Cardiac septum (tissue), 1 donor: ENCODE measurements around the gene ACTL10. TPM values are rescaled to one million over a fixed set of nuclear protein-coding genes. Genes with fewer than 3 reads are reported as not detected.

Experiments used
- DNase-seq: peaks from one replicate; pipeline ENCODE4 v3.0.0-alpha.2; 2020; ENCODE audit warnings: low spot score
- intact Hi-C: fragments of 100-400 bp; cut with DNase I; formaldehyde crosslinking; loops from one replicate; pipeline ENCODE4 v1.14.0; 2022
- total RNA-seq: library from RNA; stranded (reverse); fragmentation: NEBNext Ultra II Directional; extraction: Animal tissue kit (Norgen Biotek cat#: 25700); gene quantifications from one replicate; pipeline ENCODE4 v1.2.1, GENCODE V29; 2021
- donor health status: DM: no; HTN: no; CAD: no.

ACTL10 gene
- total RNA-seq, 1 donor from 2014 or later = 0.46 TPM

DNA sequence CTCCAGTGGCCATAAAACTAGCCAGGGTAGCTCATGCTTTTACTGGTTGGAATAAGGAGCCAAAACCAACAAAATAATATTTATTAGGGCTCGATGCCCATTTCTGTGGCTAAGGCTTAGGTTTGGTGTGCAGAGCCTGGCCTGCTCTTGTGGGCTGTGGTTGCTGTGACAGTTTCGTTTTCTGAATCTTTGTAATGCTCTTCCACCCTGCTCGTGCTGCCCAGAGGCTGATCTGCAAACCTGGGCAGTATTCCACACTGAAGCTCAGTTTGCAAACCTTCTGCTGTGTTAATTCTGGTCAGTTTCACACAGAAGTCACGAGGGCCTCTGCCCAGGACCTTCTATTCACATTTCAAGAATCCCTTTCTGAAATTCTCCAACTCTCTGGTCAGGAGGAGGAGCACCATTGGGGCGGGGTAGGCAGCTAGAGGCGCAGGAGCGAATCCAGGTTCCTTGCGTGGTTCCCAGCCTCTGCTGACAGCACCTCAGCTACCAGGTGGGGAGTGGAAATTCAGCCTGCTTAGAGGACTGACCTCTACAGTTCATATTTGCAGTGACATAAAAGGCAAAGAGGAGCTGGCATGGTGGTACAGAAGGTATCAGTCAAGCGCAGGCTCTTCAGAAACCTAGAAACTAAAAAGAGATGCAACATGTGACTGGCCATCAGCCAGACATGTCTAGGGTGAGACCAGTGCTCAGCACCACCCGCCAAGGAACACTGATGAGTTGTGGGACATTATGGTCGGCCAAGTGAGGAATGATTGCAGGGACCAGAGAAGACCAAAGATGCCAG lies 18.9 kb upstream of the ACTL10 start:
- DNase-seq = no peak
- intact Hi-C loops = no loop called here

GRCh38 chr20:33648396-33649004 lies 18.2 kb upstream of the ACTL10 start:
- DNase-seq = no peak
- intact Hi-C loops = no loop called here

- DNase-seq = no peak
- intact Hi-C loops = no loop called here
These were observed 17.5 kb upstream of the ACTL10 start for GRCh38 chr20:33649201-33649681.

DNA sequence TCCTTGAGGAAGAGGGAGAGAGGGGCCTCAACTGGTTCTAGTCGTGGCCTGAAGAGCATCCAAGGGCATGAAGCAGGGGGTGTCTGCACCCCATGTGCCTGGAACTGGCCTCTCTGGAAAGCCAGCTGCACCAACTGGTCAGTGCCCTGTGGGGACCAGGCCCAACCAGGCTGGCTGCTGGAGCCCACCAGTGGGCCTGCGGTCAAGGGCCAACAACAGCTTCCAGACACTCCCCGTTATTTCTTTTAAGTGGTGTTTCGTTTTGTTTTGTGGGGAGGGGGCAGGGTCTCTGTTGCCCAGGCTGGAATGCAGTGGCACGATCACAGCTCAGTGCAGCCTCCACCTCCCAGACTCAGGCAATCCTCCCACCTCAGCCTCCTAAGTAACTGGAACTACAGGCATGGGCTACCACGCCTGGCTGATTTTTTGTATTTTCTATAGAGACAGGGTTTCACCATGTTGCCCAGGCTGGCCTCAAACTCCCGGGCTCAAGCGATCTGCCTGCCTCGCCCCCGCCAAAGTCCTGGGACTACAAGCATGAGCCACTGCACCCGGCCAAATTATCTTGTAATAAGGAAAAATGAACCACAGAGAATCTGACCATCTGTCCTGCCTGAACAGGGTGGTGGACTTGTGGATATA lies 16.5 kb upstream of the ACTL10 start:
- intact Hi-C loops = loop anchor here (5.0 kb wide), 1 partner anchor 193 kb away; no protein-coding TSS in a partner anchor
- DNase-seq = no peak

- intact Hi-C loops = loop anchor here (5.0 kb wide), 1 partner anchor 194 kb away; no protein-coding TSS in a partner anchor
- DNase-seq = no peak
These were observed 15.8 kb upstream of the ACTL10 start for GRCh38 chr20:33650753-33651561.

GRCh38 chr20:33651562-33652048 lies 15.1 kb upstream of the ACTL10 start:
- intact Hi-C loops = loop anchor here (5.0 kb wide), 1 partner anchor 194 kb away; no protein-coding TSS in a partner anchor

GRCh38 chr20:33653218-33653899 lies 13.4 kb upstream of the ACTL10 start:
- no peak for DNase-seq
- intact Hi-C loops = loop anchor here (5.0 kb wide), 1 partner anchor 196 kb away; no protein-coding TSS in a partner anchor

More at GRCh38 chr20:33651562-33652048, 15.1 kb upstream of the ACTL10 start:
- DNase-seq = no peak

DNA sequence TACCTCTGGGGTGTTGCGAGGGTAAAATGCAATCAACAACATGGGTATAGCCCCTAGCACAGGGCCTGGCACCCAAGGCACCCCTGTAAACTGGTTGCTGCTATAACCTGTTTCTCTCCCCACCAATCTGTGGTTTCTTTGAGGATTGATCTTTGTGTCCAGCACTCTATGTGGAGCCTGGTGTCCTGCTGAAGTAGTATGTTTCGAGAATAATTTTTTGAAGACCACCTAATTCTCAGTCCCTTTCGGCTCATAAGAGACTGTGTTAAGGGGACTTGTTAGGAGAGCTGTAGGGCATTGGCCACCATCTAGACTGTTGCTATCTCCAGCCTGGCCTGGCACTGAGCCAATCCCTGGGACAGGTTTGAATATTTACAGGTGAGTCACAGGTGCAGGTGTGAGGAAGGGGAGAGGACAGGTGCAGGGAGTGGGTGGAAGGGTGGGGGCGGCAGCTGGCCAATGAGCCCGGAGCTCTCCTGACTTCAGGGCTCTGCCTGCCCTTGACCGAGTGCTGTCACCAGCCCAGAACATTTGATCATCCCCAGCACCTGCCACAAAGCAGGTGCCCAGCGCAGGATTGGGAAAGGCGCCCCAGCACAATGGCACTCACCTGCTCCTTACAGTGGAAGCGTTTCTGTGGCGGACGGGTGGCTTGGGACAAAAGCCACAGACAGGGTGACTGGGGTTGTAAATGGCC lies 12.7 kb upstream of the ACTL10 start:
- intact Hi-C loops = loop anchor here (5.0 kb wide), 1 partner anchor 197 kb away; no protein-coding TSS in a partner anchor
- DNase-seq = no peak

- intact Hi-C loops = loop anchor here (5.0 kb wide), 1 partner anchor 197 kb away; no protein-coding TSS in a partner anchor
- DNase-seq = no peak
These were observed 12.0 kb upstream of the ACTL10 start for GRCh38 chr20:33654680-33655161.

DNA sequence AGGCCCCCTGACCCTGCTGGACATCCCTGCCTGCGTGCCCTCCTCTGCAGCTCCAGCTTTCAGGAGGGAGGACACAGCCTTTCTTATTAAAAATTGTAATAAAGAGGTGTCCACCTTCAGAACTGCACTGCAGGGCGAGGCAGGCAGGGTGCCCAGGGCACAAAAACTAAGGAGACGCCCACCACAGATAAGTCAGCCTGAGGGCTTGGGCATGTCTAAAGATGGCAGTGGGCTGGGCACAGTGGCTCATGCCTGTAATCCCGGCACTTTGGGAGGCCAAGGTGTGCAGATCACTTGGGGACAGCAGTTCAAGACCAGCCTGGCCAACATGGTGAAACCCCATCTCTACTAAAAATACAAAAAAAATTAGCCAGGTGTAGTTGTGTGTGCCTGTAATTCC lies 11.6 kb upstream of the ACTL10 start:
- DNase-seq = no peak
- intact Hi-C loops = no loop called here

- intact Hi-C loops = no loop called here
- DNase-seq = no peak
These were observed 10.5 kb upstream of the ACTL10 start for GRCh38 chr20:33656010-33656782.

DNA sequence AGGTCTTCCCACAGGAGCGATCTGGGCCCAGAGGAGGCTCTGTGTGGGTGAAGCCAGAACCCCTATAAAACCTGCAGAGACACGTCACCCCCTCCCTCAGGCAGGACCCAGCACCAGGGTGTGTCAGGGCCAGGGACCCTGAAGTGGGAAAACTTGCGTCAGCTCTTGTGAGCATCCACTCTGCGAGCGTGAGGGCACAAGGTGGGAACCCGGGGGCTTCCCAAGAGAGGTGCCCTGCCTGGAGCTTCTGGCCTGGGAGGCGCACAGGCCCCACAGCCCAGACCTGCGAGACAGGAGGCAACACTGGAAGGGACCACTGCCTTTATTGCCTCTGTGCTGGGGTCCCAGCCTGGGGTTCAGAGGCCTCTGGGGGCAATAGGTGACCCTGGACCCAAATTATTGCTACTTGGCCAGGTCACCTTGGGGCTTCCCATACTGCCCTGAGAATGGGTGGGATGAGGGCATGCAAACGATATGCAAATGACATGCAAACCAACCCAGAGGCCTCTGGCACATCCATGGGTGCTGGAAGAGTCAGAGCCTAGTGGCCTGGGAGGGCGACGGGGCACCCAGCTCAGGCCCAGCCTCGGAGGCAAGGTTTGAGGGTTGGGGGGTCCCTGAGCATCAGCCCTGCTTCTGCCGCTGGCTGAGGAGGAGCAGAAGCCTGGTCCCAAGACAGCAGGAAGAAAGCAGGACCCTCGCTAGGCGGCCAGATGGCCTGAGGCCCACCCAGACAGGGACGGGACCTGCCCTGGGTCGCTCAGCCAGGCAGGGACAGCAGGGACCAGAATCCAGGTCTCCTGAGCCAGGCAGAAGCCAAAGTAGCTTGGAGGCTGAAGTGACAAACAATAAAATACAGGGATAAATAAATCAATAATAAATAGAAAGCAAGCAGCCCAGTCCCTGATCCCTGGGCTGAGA lies 9.7 kb upstream of the ACTL10 start:
- intact Hi-C loops = no loop called here
- no peak for DNase-seq

DNA sequence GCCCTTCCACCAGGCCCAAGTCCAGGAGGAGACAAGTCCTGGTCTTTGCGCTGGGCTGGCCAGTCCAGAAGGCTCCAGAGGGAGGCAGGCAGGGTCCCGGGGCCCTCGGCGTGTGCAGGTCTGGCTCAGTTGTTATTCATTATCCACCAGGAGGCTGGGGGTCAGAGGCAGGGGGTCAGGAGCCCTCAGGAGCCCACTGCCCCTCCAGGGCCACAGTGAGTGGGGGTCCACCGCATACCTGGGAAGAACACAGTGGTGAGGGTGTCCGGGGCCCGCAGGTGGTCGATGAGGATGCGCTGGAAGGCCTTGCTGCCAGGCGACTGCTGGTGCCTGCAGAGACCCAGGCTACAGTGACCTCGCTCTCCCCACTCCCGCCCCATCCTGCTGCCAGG lies 9.0 kb upstream of the ACTL10 start:
- DNase-seq = no peak
- intact Hi-C loops = no loop called here

GRCh38 chr20:33658510-33658909 lies 8.2 kb upstream of the ACTL10 start:
- no peak for DNase-seq
- intact Hi-C loops = no loop called here

- intact Hi-C loops = no loop called here
- no peak for DNase-seq
These were observed 7.8 kb upstream of the ACTL10 start for GRCh38 chr20:33658929-33659328.

- DNase-seq = no peak
- intact Hi-C loops = no loop called here
These were observed 7.3 kb upstream of the ACTL10 start for GRCh38 chr20:33659341-33660034.
